Aorta (tissue), 5 donors: ENCODE data around the gene GSTM5. TPM values are rescaled to one million over a fixed set of nuclear protein-coding genes. Genes with fewer than 3 reads are reported as not detected.
"Not testable (repeated sequence)": the region's sequence is repeated elsewhere in the genome, so short reads cannot be mapped to it uniquely, and the experiment has no call there.

ENCODE experiments used
- ATAC-seq: fragments of 200-7000 bp; cut with Tn5 transposase; one replicate; pipeline ENCODE4 v1.9.1; 2022; ENCODE audit warnings: moderate library complexity; ENCODE audit not compliant: low FRiP score
- DNase-seq, 2 donors: peaks; one replicate each; pipeline ENCODE4 v3.0.0-alpha.2; 2020
- H3K27ac ChIP-seq, 2 donors: one replicate each; pipeline ENCODE4 v1.5.1; 2013; ENCODE audit warnings: low read length in 2 of 2, mild to moderate bottlenecking in 2 of 2, moderate library complexity in 2 of 2, control low read depth in 1 of 2, inconsistent platforms in 1 of 2, low read depth in 1 of 2
- H3K27me3 ChIP-seq, 2 donors: one replicate each; pipeline ENCODE4 v1.6.1; 2013; ENCODE audit warnings: control low read depth in 1 of 2, low read length in 1 of 2, mild to moderate bottlenecking in 1 of 2, moderate library complexity in 1 of 2; ENCODE audit not compliant: insufficient read depth in 2 of 2, control insufficient read depth in 1 of 2
- H3K36me3 ChIP-seq, 2 donors: one replicate each; pipeline ENCODE4 v1.6.1; 2013; ENCODE audit warnings: control low read depth in 1 of 2, low read length in 1 of 2, mild to moderate bottlenecking in 1 of 2; ENCODE audit not compliant: insufficient read depth in 2 of 2, control insufficient read depth in 1 of 2
- H3K4me1 ChIP-seq, 2 donors: one replicate each; pipeline ENCODE4 v1.6.1; 2013; ENCODE audit warnings: low read length in 2 of 2, control low read depth in 1 of 2, mild to moderate bottlenecking in 1 of 2, moderate library complexity in 1 of 2; ENCODE audit not compliant: insufficient read depth in 2 of 2, control insufficient read depth in 1 of 2
- H3K4me3 ChIP-seq, 2 donors: one replicate each; pipeline ENCODE4 v1.5.1; 2013; ENCODE audit warnings: low read length in 2 of 2, control low read depth in 1 of 2, mild to moderate bottlenecking in 1 of 2
- H3K9me3 ChIP-seq: one replicate; pipeline ENCODE4 v1.6.1; 2013; ENCODE audit warnings: mild to moderate bottlenecking, low read length; ENCODE audit not compliant: control insufficient read depth
- WGBS, 2 donors: extraction: QIAGEN DNeasy Blood & Tissue Kit; methylation state at CpG; one replicate each; pipeline ENCODE4 v1.1.7; 2013; 5-methylcytosine and 5-hydroxymethylcytosine counted together
- intact Hi-C, 2 donors: fragments of 100-400 bp; cut with DNase I; formaldehyde crosslinking; loops; one replicate each; pipeline versions ENCODE4 v1.14.2 to v1.15.0; 2022
- polyA plus RNA-seq, 2 donors: library from polyadenylated mRNA; stranded (reverse); fragments of 200-250 nt; gene quantifications; one replicate each; pipeline ENCODE4 v1.2.3, GENCODE V29; 2013
- total RNA-seq, 2 donors: library from RNA; stranded (reverse); fragmentation: NEBNext Ultra II Directional; extraction: Animal tissue kit (Norgen Biotek cat#: 25700); gene quantifications; one replicate each; pipeline ENCODE4 v1.2.1, GENCODE V29; 2021
- donor health status: healthy with polysubstance abuse.
- donor health status: Bipolar disorder and iron deficiency.
- donor health status: DM: no; HTN: no; CAD: no.
- donor health status: DM: no; HTN: no; CAD: no.
- donor health status: DM: yes; HTN: yes; CAD: no.

GSTM5 gene
- total and polyA plus RNA-seq, 4 donors: 5.7 to 23.4 (median 9.7) TPM

GRCh38 chr1:109750920-109751319 is 38.9 kb downstream of the GSTM5 start:
- H3K27me3 ChIP-seq: no peaks in the 10 kb centered on the region
- peaks cover 1% of the 10 kb centered on the region for H3K9me3 ChIP-seq
- no peaks in the 10 kb centered on the region for H3K4me1 ChIP-seq
- 84 to 86% methylated on average over 6 of the region's 6 CpGs for WGBS, 2 donors
- no peak overlapping the region for H3K27ac ChIP-seq
- H3K36me3 ChIP-seq: no peaks in the 10 kb centered on the region
- no peak for DNase-seq
- intact Hi-C loops: no loop called here
- ATAC-seq: no peak
- H3K4me3 ChIP-seq: no peak overlapping the region

- Histone ChIP-seq H3K36me3 (no peaks in the 10 kb centered on the region), H3K27ac (no peak overlapping the region), H3K4me3 (no peak overlapping the region), H3K27me3 (no peaks in the 10 kb centered on the region), H3K9me3 (peaks cover 1% of the 10 kb centered on the region), H3K4me1 (no peaks in the 10 kb centered on the region)
- intact Hi-C loops: no loop called here
- ATAC-seq: no peak
- 90 to 92% methylated on average over 12 of the region's 12 CpGs for WGBS, 2 donors
- DNase-seq: peak in 1 of 2 donors; percentile 50
Observed at GRCh38 chr1:109751531-109752260, 39.6 kb downstream of the GSTM5 start.

GRCh38 chr1:109754738-109755137 is 42.7 kb downstream of the GSTM5 start:
- Histone ChIP-seq H3K27ac (no peak overlapping the region), H3K4me1 (no peaks in the 10 kb centered on the region), H3K9me3 (no peaks in the 10 kb centered on the region), H3K4me3 (no peak overlapping the region), H3K36me3 (no peaks in the 10 kb centered on the region), H3K27me3 (no peaks in the 10 kb centered on the region)
- ATAC-seq (no peak), DNase-seq (no peak)
- intact Hi-C loops: no loop called here
- WGBS, 2 donors: 44 to 50% methylated on average over 2 of the region's 2 CpGs

- intact Hi-C loops, H3K4me3 ChIP-seq, H3K4me1 ChIP-seq, H3K27ac ChIP-seq, H3K27me3 ChIP-seq, H3K9me3 ChIP-seq, ATAC-seq, H3K36me3 ChIP-seq: not testable (repeated sequence)
- DNase-seq: peak in 1 of 2 donors; percentile 31
- WGBS, 2 donors: 95% methylated on average over 5 of the region's 5 CpGs
Observed at GRCh38 chr1:109756325-109756724, 44.3 kb downstream of the GSTM5 start.

- intact Hi-C loops: no loop called here
- Histone ChIP-seq H3K36me3 (no peaks in the 10 kb centered on the region), H3K27ac (no peak overlapping the region), H3K27me3 (no peaks in the 10 kb centered on the region), H3K9me3 (no peaks in the 10 kb centered on the region), H3K4me1 (no peaks in the 10 kb centered on the region), H3K4me3 (no peak overlapping the region)
- peak in 1 of 2 donors; percentile 52 for DNase-seq
- 91 to 95% methylated on average over 7 of the region's 7 CpGs for whole genome bisulfite sequencing, 2 donors
- no peak for ATAC-seq
Observed at GRCh38 chr1:109756848-109757521, 44.9 kb downstream of the GSTM5 start.

- Histone ChIP-seq H3K4me1 (no peaks in the 10 kb centered on the region), H3K9me3 (no peaks in the 10 kb centered on the region), H3K27me3 (no peaks in the 10 kb centered on the region), H3K27ac (no peak overlapping the region), H3K36me3 (no peaks in the 10 kb centered on the region), H3K4me3 (no peak overlapping the region)
- ATAC-seq: no peak
- intact Hi-C loops: no loop called here
- peak in 1 of 2 donors; percentile 58 for DNase-seq
- 95% methylated on average over 13 of the region's 13 CpGs for WGBS, 2 donors
Observed at GRCh38 chr1:109757936-109758786, 46.1 kb downstream of the GSTM5 start.

- Histone ChIP-seq H3K4me1 (no peaks in the 10 kb centered on the region), H3K4me3 (no peak overlapping the region), H3K9me3 (no peaks in the 10 kb centered on the region), H3K36me3 (no peaks in the 10 kb centered on the region), H3K27ac (no peak overlapping the region), H3K27me3 (no peaks in the 10 kb centered on the region)
- 94 to 95% methylated on average over 11 of the region's 11 CpGs for WGBS, 2 donors
- intact Hi-C loops: no loop called here
- DNase-seq (peak in 1 of 2 donors; percentile 66), ATAC-seq (no peak)
Observed at GRCh38 chr1:109759513-109760334, 47.7 kb downstream of the GSTM5 start.

GRCh38 chr1:109760581-109761226 is 48.7 kb downstream of the GSTM5 start:
- intact Hi-C loops: no loop called here
- Histone ChIP-seq H3K4me3 (no peak overlapping the region), H3K4me1 (no peaks in the 10 kb centered on the region), H3K9me3 (no peaks in the 10 kb centered on the region), H3K27me3 (no peaks in the 10 kb centered on the region), H3K27ac (no peak overlapping the region), H3K36me3 (no peaks in the 10 kb centered on the region)
- WGBS, 2 donors: 96% methylated on average over 7 of the region's 7 CpGs
- peak in 1 of 2 donors; percentile 45 for DNase-seq
- ATAC-seq: no peak
